Erythroblast (primary cell): ENCODE measurements around the gene CLASP1.

Experiments used
- GATA1 ChIP-seq: IDR thresholded peaks from 2 replicates; pipeline ENCODE4 v1.6.1; 2011; ENCODE audit warnings: low read depth, mild to moderate bottlenecking, control low read depth, low read length, moderate library complexity
- POLR2A ChIP-seq: IDR thresholded peaks from 2 replicates; pipeline ENCODE4 v1.6.1; 2011; ENCODE audit warnings: mild to moderate bottlenecking, low read length

GRCh38 chr2:121575800-121576199, 73.5 kb downstream of the CLASP1 start:
- TF ChIP-seq POLR2A (no peak), GATA1 (no peak)
